Endothelial cell of umbilical vein (primary cell): ENCODE data around the gene RNF4.

Experiments
- MYC ChIP-seq: IDR thresholded peaks from one replicate; pipeline ENCODE4 v1.6.1; 2011; ENCODE audit warnings: mild to moderate bottlenecking, low read depth, low read length
- POLR2A ChIP-seq: IDR thresholded peaks from 2 replicates; pipeline ENCODE4 v1.6.1; 2012; ENCODE audit warnings: low read depth, mild to moderate bottlenecking, control low read depth, low read length
- POLR2AphosphoS5 ChIP-seq: IDR thresholded peaks from 2 replicates; pipeline ENCODE4 v1.6.1; 2012; ENCODE audit warnings: low read depth, mild to moderate bottlenecking, control low read depth, low read length, moderate library complexity; ENCODE audit not compliant: insufficient read depth

DNA sequence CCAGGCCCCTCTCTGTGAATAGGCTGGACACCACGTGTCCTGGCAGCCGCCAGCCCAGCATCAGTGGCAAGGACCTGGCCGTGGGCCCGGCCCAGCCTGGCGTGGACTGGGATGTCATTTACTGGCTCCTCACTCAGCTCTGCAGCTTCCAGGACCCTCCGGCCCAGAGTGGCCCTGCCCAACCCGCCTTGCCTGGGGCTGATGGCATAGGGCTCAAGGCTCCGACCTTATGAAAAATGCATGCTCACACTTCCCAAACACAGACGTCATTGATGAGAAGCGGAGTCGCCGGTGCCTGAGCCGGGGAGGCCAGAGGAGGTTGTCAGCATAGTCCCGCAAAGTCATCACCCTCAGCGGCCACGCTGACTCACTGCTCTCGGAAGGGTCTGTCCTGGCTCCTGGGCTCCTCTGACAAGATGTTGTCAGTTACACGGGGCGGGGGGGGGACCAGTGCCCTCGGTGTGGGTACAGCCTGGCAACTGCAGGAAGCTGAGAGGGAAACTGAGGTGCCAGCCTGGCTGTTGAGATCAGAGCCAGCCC is 35.8 kb upstream of the RNF4 start:
- TF ChIP-seq POLR2AphosphoS5 (no peak), POLR2A (no peak), MYC (no peak)
